ENCODE results near the gene HFE.
"Not testable (repeated sequence)": the region's sequence is repeated elsewhere in the genome, so short reads cannot be mapped to it uniquely, and the experiment has no call there.

Gene HFE

GRCh38 chr6:26054781-26055718 lies 32.2 kb upstream of the HFE start:
- Mint-ChIP-seq H3K4me1 (ENCODE audit: low read depth) (peaks cover 38% of the 10 kb centered on the region), H3K36me3 (ENCODE audit: low read depth) (peaks cover 6% of the 10 kb centered on the region), H3K27ac (peak overlapping the region; percentile 99), H3K27me3 (ENCODE audit: low read depth) (no peaks in the 10 kb centered on the region), H3K4me3 (peak overlapping the region; percentile 89), H3K9me3 (no peaks in the 10 kb centered on the region)

- Mint-ChIP-seq H3K9me3 (no peaks in the 10 kb centered on the region), H3K4me1 (ENCODE audit: low read depth) (peaks cover 42% of the 10 kb centered on the region), H3K27ac (peak overlapping the region; percentile 99), H3K36me3 (ENCODE audit: low read depth) (peaks cover 6% of the 10 kb centered on the region), H3K27me3 (ENCODE audit: low read depth) (peaks cover 3% of the 10 kb centered on the region), H3K4me3 (peak overlapping the region; percentile 89)
Measured at GRCh38 chr6:26055719-26056582, 31.3 kb upstream of the HFE start.

GRCh38 chr6:26056583-26057350 lies 30.5 kb upstream of the HFE start:
- Mint-ChIP-seq H3K36me3 (ENCODE audit: low read depth) (peaks cover 6% of the 10 kb centered on the region), H3K27ac (peak overlapping the region; percentile 99), H3K4me3 (peak overlapping the region; percentile 89), H3K9me3 (no peaks in the 10 kb centered on the region), H3K4me1 (ENCODE audit: low read depth) (peaks cover 42% of the 10 kb centered on the region), H3K27me3 (ENCODE audit: low read depth) (peaks cover 3% of the 10 kb centered on the region)

DNA sequence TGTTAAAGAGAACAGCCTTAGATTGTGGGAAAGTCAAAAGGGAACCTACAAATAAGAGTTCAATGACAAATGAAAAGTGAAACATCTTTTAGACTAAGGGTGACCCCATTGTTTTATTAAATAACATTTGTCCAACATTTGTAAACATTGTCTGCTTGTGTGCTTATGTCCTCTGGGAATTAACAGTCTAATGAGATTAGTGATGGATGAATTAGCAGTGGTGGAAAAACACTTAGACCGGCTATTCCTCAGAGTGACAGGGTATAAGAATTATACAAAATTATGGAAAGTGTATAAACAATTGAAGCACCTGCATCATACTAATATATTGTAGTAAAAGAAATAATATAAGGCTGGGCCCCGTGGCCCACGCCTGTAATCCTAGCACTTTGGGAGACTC lies 29.3 kb upstream of the HFE start:
- Mint-ChIP-seq H3K4me3 (peak overlapping the region; percentile 25), H3K27ac (peak overlapping the region; percentile 71), H3K9me3 (no peaks in the 10 kb centered on the region), H3K4me1 (ENCODE audit: low read depth) (peaks cover 36% of the 10 kb centered on the region), H3K36me3 (ENCODE audit: low read depth) (peaks cover 6% of the 10 kb centered on the region), H3K27me3 (ENCODE audit: low read depth) (peaks cover 3% of the 10 kb centered on the region)

DNA sequence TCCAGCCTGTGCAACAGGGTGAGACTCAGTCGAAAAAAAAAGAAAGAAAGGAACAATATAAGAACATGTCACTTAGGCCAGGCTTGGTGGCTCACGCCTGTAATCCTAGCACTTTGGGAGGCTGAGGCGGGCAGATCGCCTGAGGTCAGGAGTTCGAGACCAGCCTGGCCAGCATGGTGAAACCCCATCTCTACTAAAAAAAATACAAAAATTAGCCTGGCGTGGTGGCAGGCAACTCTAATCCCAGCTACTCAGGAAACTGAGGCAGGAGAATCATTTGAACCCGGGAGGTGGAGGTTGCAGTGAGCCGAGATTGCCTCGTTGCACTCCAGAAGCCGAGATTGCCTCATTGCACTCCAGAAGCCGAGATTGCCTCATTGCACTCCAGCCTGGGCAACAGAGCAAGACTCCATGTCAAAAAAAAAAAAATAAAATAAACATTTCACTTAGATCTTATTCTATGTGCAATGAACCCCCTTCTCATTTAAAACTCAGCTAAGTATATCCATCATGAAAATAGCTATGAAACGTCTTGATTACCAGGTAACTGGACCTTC lies 28.7 kb upstream of the HFE start:
- not testable (repeated sequence) for H3K36me3 Mint-ChIP-seq (ENCODE audit: low read depth); H3K27ac Mint-ChIP-seq; H3K27me3 Mint-ChIP-seq (ENCODE audit: low read depth); H3K9me3 Mint-ChIP-seq; H3K4me3 Mint-ChIP-seq
- peaks cover 36% of the 10 kb centered on the region for H3K4me1 Mint-ChIP-seq (ENCODE audit: low read depth)

DNA sequence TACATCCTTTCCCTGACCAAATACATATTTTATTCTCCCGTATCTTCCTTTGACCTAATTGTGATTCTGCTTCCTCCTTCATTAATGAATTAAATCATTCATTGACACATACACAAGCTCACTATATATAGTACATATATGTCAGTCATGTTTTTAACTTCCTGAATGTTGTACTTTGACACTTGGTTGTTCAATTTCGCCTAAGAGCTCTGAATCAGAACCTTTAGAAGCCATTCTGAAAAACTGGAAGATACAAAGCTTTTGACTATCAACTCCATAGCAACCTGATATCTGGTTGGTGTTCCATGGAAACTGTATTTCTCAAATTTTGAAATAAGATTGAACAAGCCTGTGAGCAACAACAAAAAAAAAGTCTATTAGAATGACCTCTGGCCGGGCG lies 27.3 kb upstream of the HFE start:
- peak overlapping the region; percentile 46 for H3K27ac Mint-ChIP-seq
- peaks cover 28% of the 10 kb centered on the region for H3K4me1 Mint-ChIP-seq (ENCODE audit: low read depth)
- peaks cover 6% of the 10 kb centered on the region for H3K36me3 Mint-ChIP-seq (ENCODE audit: low read depth)
- no peaks in the 10 kb centered on the region for H3K9me3 Mint-ChIP-seq
- H3K4me3 Mint-ChIP-seq: no peak overlapping the region
- H3K27me3 Mint-ChIP-seq (ENCODE audit: low read depth): peaks cover 11% of the 10 kb centered on the region

DNA sequence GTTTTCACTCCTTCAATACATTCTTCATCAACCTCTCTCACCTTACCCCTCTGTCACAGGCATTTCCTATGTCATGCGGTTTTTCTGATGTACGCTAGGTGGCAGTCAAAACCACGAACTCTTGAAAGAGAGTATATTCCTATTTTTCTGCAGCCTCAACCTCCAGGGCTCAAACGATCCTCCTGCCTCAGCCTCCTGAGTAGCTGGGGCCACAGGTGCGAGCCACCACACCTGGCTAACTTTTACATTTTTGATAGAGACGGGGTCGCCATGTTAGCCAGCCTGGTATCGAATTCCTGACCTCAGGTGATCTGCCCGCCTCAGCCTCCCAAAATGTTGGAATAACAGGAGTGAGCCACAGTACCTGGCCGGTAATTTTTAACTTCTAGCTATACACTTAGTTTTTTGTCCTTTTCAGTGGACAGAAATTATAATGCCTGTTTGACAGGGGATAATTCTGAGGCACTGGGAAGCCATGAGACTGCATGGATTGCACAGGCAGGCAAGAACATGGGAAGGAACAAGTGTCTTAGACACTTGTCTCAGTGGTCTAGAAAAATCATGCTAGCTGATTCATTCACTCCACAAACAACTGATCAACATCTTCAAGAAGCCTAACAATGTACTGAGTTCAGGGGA lies 22.5 kb upstream of the HFE start:
- Mint-ChIP-seq H3K36me3 (ENCODE audit: low read depth) (no peaks in the 10 kb centered on the region), H3K27ac (no peak overlapping the region), H3K27me3 (ENCODE audit: low read depth) (peaks cover 30% of the 10 kb centered on the region), H3K4me1 (ENCODE audit: low read depth) (peaks cover 14% of the 10 kb centered on the region), H3K4me3 (no peak overlapping the region), H3K9me3 (no peaks in the 10 kb centered on the region)

- H3K4me3 Mint-ChIP-seq: no peak overlapping the region
- peaks cover 7% of the 10 kb centered on the region for H3K4me1 Mint-ChIP-seq (ENCODE audit: low read depth)
- no peak overlapping the region for H3K27ac Mint-ChIP-seq
- H3K36me3 Mint-ChIP-seq (ENCODE audit: low read depth): no peaks in the 10 kb centered on the region
- H3K27me3 Mint-ChIP-seq (ENCODE audit: low read depth): peaks cover 30% of the 10 kb centered on the region
- no peaks in the 10 kb centered on the region for H3K9me3 Mint-ChIP-seq
Measured at GRCh38 chr6:26065952-26066380, 21.3 kb upstream of the HFE start.

DNA sequence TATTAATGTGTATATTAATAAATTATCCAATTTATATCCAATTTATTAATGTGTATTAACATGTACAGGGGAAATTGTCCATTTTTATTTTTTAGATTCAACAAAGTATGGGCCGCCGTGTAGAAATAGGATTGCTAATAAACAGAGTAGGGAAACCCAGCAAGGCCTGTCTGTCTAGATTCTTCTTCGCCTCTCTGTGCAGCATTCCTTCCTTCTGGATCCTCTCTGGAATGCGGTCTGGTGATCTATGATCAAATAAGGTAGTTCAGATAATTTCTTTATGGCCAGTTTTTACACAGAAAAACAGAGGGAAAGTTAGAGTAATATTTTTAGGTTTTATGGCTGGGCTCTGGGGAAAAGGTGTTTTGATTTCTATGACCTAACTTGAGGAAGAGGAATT lies 19.9 kb upstream of the HFE start:
- no peak overlapping the region for H3K4me3 Mint-ChIP-seq
- H3K36me3 Mint-ChIP-seq (ENCODE audit: low read depth): no peaks in the 10 kb centered on the region
- H3K27me3 Mint-ChIP-seq (ENCODE audit: low read depth): peaks cover 30% of the 10 kb centered on the region
- peaks cover 7% of the 10 kb centered on the region for H3K4me1 Mint-ChIP-seq (ENCODE audit: low read depth)
- H3K27ac Mint-ChIP-seq: no peak overlapping the region
- no peaks in the 10 kb centered on the region for H3K9me3 Mint-ChIP-seq

GRCh38 chr6:26068036-26068435 lies 19.2 kb upstream of the HFE start:
- H3K4me1 Mint-ChIP-seq (ENCODE audit: low read depth): peaks cover 7% of the 10 kb centered on the region
- peaks cover 30% of the 10 kb centered on the region for H3K27me3 Mint-ChIP-seq (ENCODE audit: low read depth)
- no peak overlapping the region for H3K27ac Mint-ChIP-seq
- H3K9me3 Mint-ChIP-seq: no peaks in the 10 kb centered on the region
- H3K36me3 Mint-ChIP-seq (ENCODE audit: low read depth): no peaks in the 10 kb centered on the region
- no peak overlapping the region for H3K4me3 Mint-ChIP-seq

DNA sequence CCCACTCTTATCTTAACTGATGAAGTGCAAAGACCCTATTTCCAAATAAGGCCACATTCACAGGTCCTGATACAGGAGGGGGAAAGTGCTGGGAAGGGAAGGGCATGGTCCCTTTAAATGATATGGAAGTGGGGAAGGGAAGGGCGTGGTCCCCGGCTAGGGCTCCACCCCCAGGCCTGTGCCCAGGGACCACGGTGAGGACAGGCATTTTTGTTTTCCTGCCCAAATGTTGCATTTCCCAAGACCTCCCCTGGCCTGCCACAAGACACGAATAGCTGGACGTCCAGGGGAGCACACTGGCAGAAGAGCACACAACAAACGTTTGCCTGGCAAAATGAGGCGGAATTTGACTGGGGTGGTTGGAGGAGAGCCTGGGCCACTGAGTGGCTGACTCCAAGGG lies 16.1 kb upstream of the HFE start:
- no peak overlapping the region for H3K27ac Mint-ChIP-seq
- H3K27me3 Mint-ChIP-seq (ENCODE audit: low read depth): peaks cover 25% of the 10 kb centered on the region
- H3K4me1 Mint-ChIP-seq (ENCODE audit: low read depth): peaks cover under 1% of the 10 kb centered on the region
- no peaks in the 10 kb centered on the region for H3K9me3 Mint-ChIP-seq
- H3K4me3 Mint-ChIP-seq: no peak overlapping the region
- H3K36me3 Mint-ChIP-seq (ENCODE audit: low read depth): no peaks in the 10 kb centered on the region

GRCh38 chr6:26075063-26075717 lies 12.0 kb upstream of the HFE start:
- no peak overlapping the region for H3K4me3 Mint-ChIP-seq
- no peaks in the 10 kb centered on the region for H3K9me3 Mint-ChIP-seq
- H3K4me1 Mint-ChIP-seq (ENCODE audit: low read depth): no peaks in the 10 kb centered on the region
- H3K36me3 Mint-ChIP-seq (ENCODE audit: low read depth): no peaks in the 10 kb centered on the region
- no peak overlapping the region for H3K27ac Mint-ChIP-seq
- H3K27me3 Mint-ChIP-seq (ENCODE audit: low read depth): peaks cover 18% of the 10 kb centered on the region

- Mint-ChIP-seq H3K9me3 (peaks cover 19% of the 10 kb centered on the region), H3K27me3 (ENCODE audit: low read depth) (peaks cover 24% of the 10 kb centered on the region)
- not testable (repeated sequence) for H3K27ac Mint-ChIP-seq; H3K36me3 Mint-ChIP-seq (ENCODE audit: low read depth); H3K4me1 Mint-ChIP-seq (ENCODE audit: low read depth); H3K4me3 Mint-ChIP-seq
Measured at GRCh38 chr6:26078066-26078465, 9.2 kb upstream of the HFE start.
